Osteoblast (primary cell): ENCODE data around the gene CDKAL1. TPM values are rescaled to one million over a fixed set of nuclear protein-coding genes. Genes with fewer than 3 reads are reported as not detected.

ENCODE experiments used
- DNase-seq: peaks from one replicate; pipeline ENCODE4 v3.0.0; 2011; ENCODE audit warnings: low spot score, mixed read lengths; ENCODE audit not compliant: insufficient read length; ENCODE audit errors: missing footprints
- H2AFZ ChIP-seq: 2 replicates; pipeline ENCODE4 v1.6.0; 2011; ENCODE audit warnings: mild to moderate bottlenecking, low read length
- H3K27ac ChIP-seq: 2 replicates; pipeline ENCODE4 v1.5.1; 2011; ENCODE audit warnings: mild to moderate bottlenecking, low read depth, low read length, moderate library complexity
- H3K27me3 ChIP-seq: 2 replicates; pipeline ENCODE4 v1.6.0; 2012; ENCODE audit warnings: mild to moderate bottlenecking, control low read depth, inconsistent platforms, low read length, moderate library complexity; ENCODE audit not compliant: insufficient read depth
- H3K36me3 ChIP-seq: 2 replicates; pipeline ENCODE4 v1.5.1; 2011; ENCODE audit warnings: mild to moderate bottlenecking, low read length, control low read depth, moderate library complexity; ENCODE audit not compliant: insufficient read depth
- H3K4me1 ChIP-seq: 2 replicates; pipeline ENCODE4 v1.5.1; 2011; ENCODE audit warnings: mild to moderate bottlenecking, low read length, control low read depth, moderate library complexity; ENCODE audit not compliant: insufficient read depth
- H3K4me2 ChIP-seq: 2 replicates; pipeline ENCODE4 v1.6.0; 2011; ENCODE audit warnings: mild to moderate bottlenecking, low read length; ENCODE audit not compliant: insufficient read depth
- H3K4me3 ChIP-seq: fragments of 200-600 bp; sonication (generic); 3 replicates; pipeline ENCODE4 v1.5.1; 2012; ENCODE audit warnings: mild to moderate bottlenecking, low read length, inconsistent platforms; ENCODE audit not compliant: insufficient read depth
- H3K79me2 ChIP-seq: 2 replicates; pipeline ENCODE4 v1.6.0; 2012; ENCODE audit warnings: mild to moderate bottlenecking, low read length, control low read depth, inconsistent platforms; ENCODE audit not compliant: insufficient read depth
- H3K9me3 ChIP-seq: 2 replicates; pipeline ENCODE4 v1.5.1; 2011; ENCODE audit warnings: low read depth, low read length, control low read depth
- H4K20me1 ChIP-seq: 2 replicates; pipeline ENCODE4 v1.6.0; 2012; ENCODE audit warnings: mild to moderate bottlenecking, low read length, control low read depth; ENCODE audit not compliant: insufficient read depth
- total RNA-seq: library from RNA; depleted of rRNA; stranded (reverse); fragments of >200 nt; gene quantifications from 2 replicates; pipeline ENCODE4 v1.2.3, GENCODE V29; 2012
- TF ChIP-seq, protein P1 (sequence below): IDR thresholded peaks from 2 replicates; pipeline ENCODE4 v1.5.1; 2011; ENCODE audit warnings: mild to moderate bottlenecking, low read depth, low read length, moderate library complexity; ENCODE audit errors: extremely low read depth

The CDKAL1 gene
- total RNA-seq, 1 donor = 18.5 TPM

DNA sequence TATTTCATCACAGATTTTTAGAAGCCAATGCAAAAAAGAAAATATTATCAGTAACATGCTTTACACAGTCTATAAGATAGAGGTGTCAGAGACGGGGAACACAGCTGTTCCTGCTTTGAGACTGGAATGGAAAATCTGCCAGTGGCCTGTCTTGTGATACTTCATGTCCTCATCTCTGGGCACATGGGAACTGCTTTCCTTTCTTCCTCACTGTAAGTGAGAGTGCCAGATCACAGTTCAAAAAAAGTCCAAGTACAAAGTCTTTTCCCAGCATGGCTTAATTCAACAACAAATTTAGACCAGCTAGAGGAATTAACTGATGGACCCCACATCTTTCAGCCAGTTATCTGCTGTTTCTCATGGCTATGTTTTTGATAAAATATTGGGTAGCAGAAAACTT, 490.4 kb downstream of the CDKAL1 start:
- Histone ChIP-seq H3K9me3 (no peaks in the 10 kb centered on the region), H4K20me1 (no peaks in the 10 kb centered on the region), H3K4me3 (no peak overlapping the region), H3K4me1 (peaks cover 29% of the 10 kb centered on the region), H3K79me2 (no peaks in the 10 kb centered on the region), H3K27ac (no peak overlapping the region), H3K4me2 (no peak overlapping the region), H3K36me3 (no peaks in the 10 kb centered on the region), H2AFZ (no peak overlapping the region), H3K27me3 (no peaks in the 10 kb centered on the region)
- TF ChIP-seq, protein P1, sequence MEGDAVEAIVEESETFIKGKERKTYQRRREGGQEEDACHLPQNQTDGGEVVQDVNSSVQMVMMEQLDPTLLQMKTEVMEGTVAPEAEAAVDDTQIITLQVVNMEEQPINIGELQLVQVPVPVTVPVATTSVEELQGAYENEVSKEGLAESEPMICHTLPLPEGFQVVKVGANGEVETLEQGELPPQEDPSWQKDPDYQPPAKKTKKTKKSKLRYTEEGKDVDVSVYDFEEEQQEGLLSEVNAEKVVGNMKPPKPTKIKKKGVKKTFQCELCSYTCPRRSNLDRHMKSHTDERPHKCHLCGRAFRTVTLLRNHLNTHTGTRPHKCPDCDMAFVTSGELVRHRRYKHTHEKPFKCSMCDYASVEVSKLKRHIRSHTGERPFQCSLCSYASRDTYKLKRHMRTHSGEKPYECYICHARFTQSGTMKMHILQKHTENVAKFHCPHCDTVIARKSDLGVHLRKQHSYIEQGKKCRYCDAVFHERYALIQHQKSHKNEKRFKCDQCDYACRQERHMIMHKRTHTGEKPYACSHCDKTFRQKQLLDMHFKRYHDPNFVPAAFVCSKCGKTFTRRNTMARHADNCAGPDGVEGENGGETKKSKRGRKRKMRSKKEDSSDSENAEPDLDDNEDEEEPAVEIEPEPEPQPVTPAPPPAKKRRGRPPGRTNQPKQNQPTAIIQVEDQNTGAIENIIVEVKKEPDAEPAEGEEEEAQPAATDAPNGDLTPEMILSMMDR = no peak
- no peak for DNase-seq

DNA sequence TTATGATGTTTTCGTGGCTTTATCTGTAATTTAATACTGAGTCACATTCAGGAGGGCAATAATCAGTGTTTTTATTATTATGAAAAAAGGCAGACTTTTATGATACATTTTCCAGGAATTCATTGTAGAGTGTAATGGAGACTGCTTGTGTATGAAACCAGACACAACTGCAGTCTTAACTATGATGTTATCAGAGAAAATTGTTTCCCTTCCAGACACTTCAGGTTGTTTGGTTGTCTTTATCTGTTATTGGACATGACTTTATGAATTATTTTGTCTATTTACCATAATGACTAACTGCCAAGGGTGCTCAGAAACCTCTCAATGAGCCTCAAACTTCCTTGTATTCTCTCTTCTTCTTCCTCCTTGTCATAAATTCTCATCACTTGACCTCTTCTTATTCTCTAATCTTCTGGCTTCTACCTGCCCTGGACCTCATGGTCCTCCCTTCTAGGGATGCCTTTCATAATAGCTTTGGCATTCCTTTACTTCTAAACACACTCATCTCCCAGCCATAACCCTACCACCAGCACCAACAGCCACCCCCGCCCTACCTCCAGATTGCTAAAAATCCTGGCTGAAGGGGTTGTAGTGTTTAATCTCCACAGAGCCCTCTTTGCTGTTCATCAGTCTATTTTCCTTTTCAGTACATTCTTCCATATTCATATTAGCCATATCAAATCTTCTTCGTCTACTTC, 492.5 kb downstream of the CDKAL1 start:
- TF ChIP-seq, protein P1 = no peak

DNA sequence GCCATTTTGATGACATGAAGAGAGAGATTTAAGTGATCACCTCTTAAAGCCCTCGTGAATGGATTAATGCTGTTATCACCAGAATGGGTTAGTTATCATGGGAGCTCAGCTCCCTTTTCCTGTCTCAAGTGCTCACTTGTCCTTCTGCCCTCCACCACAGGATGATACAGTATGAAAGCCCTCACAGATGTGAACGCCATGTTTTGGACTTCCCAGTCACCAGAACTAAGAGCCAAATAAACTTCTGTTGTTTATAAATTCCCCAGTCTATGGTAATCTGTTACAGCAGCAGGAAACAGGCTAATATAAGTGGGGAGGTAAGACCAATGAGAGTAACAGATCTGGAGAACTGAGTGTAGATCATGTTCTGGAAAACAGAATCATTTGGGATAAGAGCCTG, 493.2 kb downstream of the CDKAL1 start:
- no peaks in the 10 kb centered on the region for H3K36me3 ChIP-seq
- TF ChIP-seq, protein P1 = no peak
- no peaks in the 10 kb centered on the region for H3K79me2 ChIP-seq
- H2AFZ ChIP-seq = no peak overlapping the region
- H3K27me3 ChIP-seq = no peaks in the 10 kb centered on the region
- H3K4me3 ChIP-seq = no peak overlapping the region
- H3K9me3 ChIP-seq = no peaks in the 10 kb centered on the region
- H3K4me2 ChIP-seq = no peak overlapping the region
- peaks cover 28% of the 10 kb centered on the region for H3K4me1 ChIP-seq
- no peak overlapping the region for H3K27ac ChIP-seq
- H4K20me1 ChIP-seq = no peaks in the 10 kb centered on the region
- no peak for DNase-seq

More for the DNA sequence above, 492.5 kb downstream of the CDKAL1 start:
- no peaks in the 10 kb centered on the region for H3K79me2 ChIP-seq
- H3K4me3 ChIP-seq = no peak overlapping the region
- peaks cover 29% of the 10 kb centered on the region for H3K4me1 ChIP-seq
- H3K9me3 ChIP-seq = no peaks in the 10 kb centered on the region
- H3K4me2 ChIP-seq = peak overlapping the region; percentile 23
- H3K36me3 ChIP-seq = no peaks in the 10 kb centered on the region
- H2AFZ ChIP-seq = no peak overlapping the region
- peak overlapping the region; percentile 73 for H3K27ac ChIP-seq
- no peaks in the 10 kb centered on the region for H3K27me3 ChIP-seq
- no peaks in the 10 kb centered on the region for H4K20me1 ChIP-seq
- DNase-seq = no peak

DNA sequence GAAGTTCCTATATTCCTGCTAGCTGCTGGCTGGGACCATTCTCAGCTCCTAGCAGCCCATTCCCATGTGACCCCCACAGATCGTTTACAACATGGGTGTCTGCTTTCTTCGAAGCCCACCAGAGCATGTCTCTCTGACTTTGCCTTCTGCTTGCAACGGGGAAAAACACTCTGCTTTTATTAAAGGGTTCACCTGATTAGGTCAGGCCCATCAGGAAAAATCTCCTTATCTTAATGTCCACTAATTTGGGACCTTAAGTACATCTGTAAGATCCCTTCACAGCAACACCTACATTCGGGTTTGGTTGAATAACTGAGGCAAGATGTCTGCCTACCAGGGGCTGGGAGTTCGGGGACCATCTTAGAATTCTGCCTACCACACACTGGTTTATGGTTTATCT, 496.9 kb downstream of the CDKAL1 start:
- Histone ChIP-seq H3K4me3 (no peak overlapping the region), H3K79me2 (no peaks in the 10 kb centered on the region), H4K20me1 (no peaks in the 10 kb centered on the region), H3K4me2 (no peak overlapping the region), H3K27ac (no peak overlapping the region), H3K9me3 (no peaks in the 10 kb centered on the region), H3K4me1 (peaks cover 32% of the 10 kb centered on the region), H2AFZ (no peak overlapping the region), H3K36me3 (no peaks in the 10 kb centered on the region), H3K27me3 (no peaks in the 10 kb centered on the region)
- TF ChIP-seq, protein P1 = no peak
- DNase-seq = no peak
